Keratinocyte (primary cell): ENCODE results near the gene STARD10.

Source experiments
- CTCF ChIP-seq, 3 experiments: IDR thresholded peaks in 1 of 3; conservative IDR thresholded peaks in 1 of 3; optimal IDR thresholded peaks in 1 of 3; 2 replicates in 2 of 3; 3 replicates in 1 of 3; pipeline versions ENCODE3 to v1.5.1; 2011; ENCODE audit warnings: low read length in 3 of 3, mild to moderate bottlenecking in 3 of 3, moderate library complexity in 2 of 3, control low read depth in 1 of 3, inconsistent platforms in 1 of 3; ENCODE audit not compliant: insufficient read depth in 2 of 3; ENCODE audit errors: extremely low read depth in 1 of 3
- EZH2 ChIP-seq: IDR thresholded peaks from one replicate; pipeline ENCODE4 v1.6.1; 2012; ENCODE audit warnings: inconsistent platforms, mild to moderate bottlenecking, low read length, moderate library complexity

- TF ChIP-seq CTCF (optimal IDR thresholded peaks at IDR 0.05 in 1 of 3, IDR thresholded peaks at IDR 0.05 in 1 of 3, conservative IDR thresholded peaks at IDR 0.05 in 1 of 3; ENCODE audit: extremely low read depth in 1 of 3, insufficient read depth in 2 of 3, low read length in 3 of 3) (no peak), EZH2 (no peak)
Observed at GRCh38 chr11:72767203-72768062, 26.4 kb downstream of the STARD10 start.
